T-helper 17 cell (primary cell): ENCODE results near the gene INHBC. TPM values are rescaled to one million over a fixed set of nuclear protein-coding genes. Genes with fewer than 3 reads are reported as not detected.

Experiments
- ATAC-seq: fragments of 150-1000 bp; cut with Tn5 transposase; 2 replicates; pipeline ENCODE4 v1.10.0; 2021; ENCODE audit warnings: mild to moderate bottlenecking, moderate library complexity
- DNase-seq, 3 donors: peaks; one replicate each; pipeline versions ENCODE4 v3.0.0 to v3.0.0-alpha.2; 2020 to 2021
- H3K9me3 ChIP-seq: one replicate; pipeline ENCODE4 v1.7.0; 2013; ENCODE audit warnings: low read length, mild to moderate bottlenecking; ENCODE audit not compliant: control insufficient read depth, poor library complexity, severe bottlenecking
- H3K27ac Mint-ChIP-seq: one replicate; pipeline ENCODE4 v1.8.0; 2022; ENCODE audit warnings: mild to moderate bottlenecking, moderate library complexity, mixed read lengths
- H3K27me3 Mint-ChIP-seq: one replicate; pipeline ENCODE4 v1.8.0; 2022; ENCODE audit warnings: mixed read lengths
- H3K36me3 Mint-ChIP-seq: one replicate; pipeline ENCODE4 v1.8.0; 2022; ENCODE audit warnings: low read depth, mixed read lengths
- H3K4me1 Mint-ChIP-seq: one replicate; pipeline ENCODE4 v1.8.0; 2022; ENCODE audit warnings: mild to moderate bottlenecking, mixed read lengths
- H3K4me3 Mint-ChIP-seq: one replicate; pipeline ENCODE4 v1.8.0; 2022; ENCODE audit warnings: mild to moderate bottlenecking, moderate library complexity, mixed read lengths
- total RNA-seq, 4 donors: library from RNA in 2 of 4; stranded (reverse) in 2 of 4; gene quantifications; one replicate each; pipeline ENCODE4 v1.2.3 and lab custom pipeline; 2022 to 2026

The INHBC gene
- total RNA-seq, 2 donors from 2014 or later: not detected

- Mint-ChIP-seq H3K27ac (peak overlapping the region; percentile 51), H3K4me3 (peak overlapping the region; percentile 99), H3K36me3 (peaks cover 2% of the 10 kb centered on the region), H3K4me1 (peaks cover 51% of the 10 kb centered on the region), H3K27me3 (peaks cover 15% of the 10 kb centered on the region)
- H3K9me3 ChIP-seq: no peaks in the 10 kb centered on the region
- no peak for ATAC-seq
- DNase-seq: no peak
These were observed 26.3 kb downstream of the INHBC start for GRCh38 chr12:57460841-57461275.

GRCh38 chr12:57461276-57461916, 26.8 kb downstream of the INHBC start:
- Mint-ChIP-seq H3K4me1 (peaks cover 49% of the 10 kb centered on the region), H3K36me3 (peaks cover 2% of the 10 kb centered on the region), H3K27me3 (peaks cover 15% of the 10 kb centered on the region), H3K27ac (peak overlapping the region; percentile 94), H3K4me3 (peak overlapping the region; percentile 99)
- H3K9me3 ChIP-seq: no peaks in the 10 kb centered on the region
- ATAC-seq: no peak
- peak in 2 of 3 donors; percentile 34 to 41 for DNase-seq

- H3K27me3 Mint-ChIP-seq: peaks cover 15% of the 10 kb centered on the region
- H3K9me3 ChIP-seq: no peaks in the 10 kb centered on the region
- peaks cover 2% of the 10 kb centered on the region for H3K36me3 Mint-ChIP-seq
- DNase-seq (peak in 1 of 3 donors; percentile 12), ATAC-seq (no peak)
- H3K4me3 Mint-ChIP-seq: peak overlapping the region; percentile 99
- H3K4me1 Mint-ChIP-seq: peaks cover 47% of the 10 kb centered on the region
- peak overlapping the region; percentile 94 for H3K27ac Mint-ChIP-seq
These were observed 27.3 kb downstream of the INHBC start for GRCh38 chr12:57461917-57462250.

GRCh38 chr12:57462251-57462911, 27.8 kb downstream of the INHBC start:
- peaks cover 15% of the 10 kb centered on the region for H3K27me3 Mint-ChIP-seq
- no peaks in the 10 kb centered on the region for H3K9me3 ChIP-seq
- peaks cover 2% of the 10 kb centered on the region for H3K36me3 Mint-ChIP-seq
- H3K4me3 Mint-ChIP-seq: peak overlapping the region; percentile 99
- H3K27ac Mint-ChIP-seq: peak overlapping the region; percentile 94
- H3K4me1 Mint-ChIP-seq: peaks cover 50% of the 10 kb centered on the region
- peak; percentile 79 for ATAC-seq
- DNase-seq: peak; percentile 68 to 86 (median 78)

DNA sequence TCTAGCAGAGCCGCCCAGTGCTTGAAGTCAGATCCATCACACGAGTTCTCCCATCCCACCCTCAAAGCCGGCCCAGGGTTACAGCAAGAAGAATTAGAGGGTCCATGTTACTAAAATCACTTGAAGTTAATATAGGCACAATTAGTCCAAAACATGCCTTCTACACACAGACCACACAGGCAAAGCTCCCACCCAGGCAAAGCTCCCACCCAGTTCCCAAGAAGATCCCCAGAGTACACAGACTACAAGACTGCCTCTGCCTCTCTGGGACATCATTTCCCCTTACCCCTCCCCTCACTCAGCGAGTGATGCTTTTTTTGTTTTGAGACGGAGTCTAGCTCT, 28.3 kb downstream of the INHBC start:
- DNase-seq (no peak), ATAC-seq (no peak)
- peak overlapping the region; percentile 94 for H3K27ac Mint-ChIP-seq
- H3K27me3 Mint-ChIP-seq: peaks cover 15% of the 10 kb centered on the region
- peaks cover 2% of the 10 kb centered on the region for H3K36me3 Mint-ChIP-seq
- peak overlapping the region; percentile 99 for H3K4me3 Mint-ChIP-seq
- H3K4me1 Mint-ChIP-seq: peaks cover 53% of the 10 kb centered on the region
- H3K9me3 ChIP-seq: no peaks in the 10 kb centered on the region

- H3K9me3 ChIP-seq: no peaks in the 10 kb centered on the region
- no peak for DNase-seq
- peaks cover 5% of the 10 kb centered on the region for H3K36me3 Mint-ChIP-seq
- peaks cover 15% of the 10 kb centered on the region for H3K27me3 Mint-ChIP-seq
- no peak for ATAC-seq
- peaks cover 47% of the 10 kb centered on the region for H3K4me1 Mint-ChIP-seq
- H3K4me3 Mint-ChIP-seq: no peak overlapping the region
- H3K27ac Mint-ChIP-seq: peak overlapping the region; percentile 79
These were observed 30.0 kb downstream of the INHBC start for GRCh38 chr12:57464569-57464968.

GRCh38 chr12:57465030-57465746, 30.6 kb downstream of the INHBC start:
- H3K36me3 Mint-ChIP-seq: peaks cover 5% of the 10 kb centered on the region
- H3K4me1 Mint-ChIP-seq: peaks cover 43% of the 10 kb centered on the region
- no peak overlapping the region for H3K4me3 Mint-ChIP-seq
- peaks cover 14% of the 10 kb centered on the region for H3K27me3 Mint-ChIP-seq
- ATAC-seq: no peak
- no peaks in the 10 kb centered on the region for H3K9me3 ChIP-seq
- no peak for DNase-seq
- peak overlapping the region; percentile 79 for H3K27ac Mint-ChIP-seq

GRCh38 chr12:57465747-57466505, 31.3 kb downstream of the INHBC start:
- ATAC-seq (no peak), DNase-seq (no peak)
- Mint-ChIP-seq H3K36me3 (peaks cover 5% of the 10 kb centered on the region), H3K4me3 (peak overlapping the region; percentile 64), H3K27ac (peak overlapping the region; percentile 79), H3K4me1 (peaks cover 39% of the 10 kb centered on the region), H3K27me3 (peaks cover 10% of the 10 kb centered on the region)
- no peaks in the 10 kb centered on the region for H3K9me3 ChIP-seq

DNA sequence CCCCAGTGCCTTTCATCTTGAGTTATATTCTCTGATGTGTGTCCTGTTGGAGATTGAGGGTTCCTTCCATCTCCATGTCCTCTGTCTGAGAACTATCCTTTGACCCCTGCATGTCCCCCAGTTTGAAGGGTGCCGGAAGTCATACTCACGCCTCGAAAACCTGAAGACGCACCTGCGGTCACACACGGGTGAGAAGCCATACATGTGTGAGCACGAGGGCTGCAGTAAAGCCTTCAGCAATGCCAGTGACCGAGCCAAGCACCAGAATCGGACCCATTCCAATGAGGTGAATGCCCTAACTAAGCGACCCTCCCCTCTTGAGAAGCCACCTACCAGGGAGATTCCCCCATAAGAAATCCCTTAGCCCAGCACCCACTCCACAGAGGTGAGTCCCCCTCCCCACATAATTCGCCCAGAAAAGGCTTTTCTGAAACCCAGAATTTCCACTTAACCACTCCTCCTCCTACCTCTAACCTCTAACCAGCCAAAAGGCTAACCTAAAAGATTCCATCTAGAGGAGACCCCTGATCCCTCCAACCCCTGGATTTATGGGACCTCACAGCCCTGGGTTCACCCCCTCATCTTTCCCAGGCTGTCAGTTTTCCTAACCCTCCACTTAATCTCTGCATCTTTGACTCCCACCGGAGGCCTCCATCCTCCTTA, 32.8 kb downstream of the INHBC start:
- no peak for DNase-seq
- Mint-ChIP-seq H3K4me3 (no peak overlapping the region), H3K27ac (peak overlapping the region; percentile 79), H3K27me3 (peaks cover 5% of the 10 kb centered on the region), H3K4me1 (peaks cover 38% of the 10 kb centered on the region), H3K36me3 (peaks cover 5% of the 10 kb centered on the region)
- ATAC-seq: no peak
- H3K9me3 ChIP-seq: no peaks in the 10 kb centered on the region

DNA sequence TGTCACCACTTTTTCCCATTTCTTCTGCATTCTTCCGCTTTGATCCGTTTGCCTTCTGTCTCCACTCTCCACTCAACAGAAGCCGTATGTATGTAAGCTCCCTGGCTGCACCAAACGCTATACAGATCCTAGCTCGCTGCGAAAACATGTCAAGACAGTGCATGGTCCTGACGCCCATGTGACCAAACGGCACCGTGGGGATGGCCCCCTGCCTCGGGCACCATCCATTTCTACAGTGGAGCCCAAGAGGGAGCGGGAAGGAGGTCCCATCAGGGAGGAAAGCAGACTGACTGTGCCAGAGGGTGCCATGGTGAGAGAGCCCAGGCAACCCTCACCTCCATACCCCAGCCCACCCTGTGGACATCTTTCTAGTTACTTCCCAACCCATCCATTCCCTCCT, 33.3 kb downstream of the INHBC start:
- H3K36me3 Mint-ChIP-seq: peaks cover 3% of the 10 kb centered on the region
- DNase-seq (no peak), ATAC-seq (no peak)
- no peaks in the 10 kb centered on the region for H3K9me3 ChIP-seq
- peaks cover 37% of the 10 kb centered on the region for H3K4me1 Mint-ChIP-seq
- H3K27ac Mint-ChIP-seq: peak overlapping the region; percentile 79
- no peaks in the 10 kb centered on the region for H3K27me3 Mint-ChIP-seq
- peak overlapping the region; percentile 68 for H3K4me3 Mint-ChIP-seq

GRCh38 chr12:57469296-57470164, 34.9 kb downstream of the INHBC start:
- DNase-seq: no peak
- Mint-ChIP-seq H3K36me3 (peaks cover 14% of the 10 kb centered on the region), H3K4me3 (no peak overlapping the region), H3K27me3 (no peaks in the 10 kb centered on the region), H3K27ac (peak overlapping the region; percentile 79), H3K4me1 (peaks cover 42% of the 10 kb centered on the region)
- H3K9me3 ChIP-seq: no peaks in the 10 kb centered on the region
- ATAC-seq: no peak
